H9 (cell line): ENCODE results near the gene GRID1. TPM values are rescaled to one million over a fixed set of nuclear protein-coding genes. Genes with fewer than 3 reads are reported as not detected.

Source experiments
- DNase-seq: peaks from one replicate; pipeline ENCODE4 v3.0.0-alpha.2; 2017
- H2AFZ ChIP-seq: one replicate; pipeline ENCODE4 v1.6.1; 2013; ENCODE audit warnings: mild to moderate bottlenecking, low read length, control low read depth, moderate library complexity
- H2AK5ac ChIP-seq: 2 replicates; pipeline ENCODE4 v1.6.1; 2013; ENCODE audit warnings: low read length, control low read depth, mixed read lengths; ENCODE audit not compliant: insufficient read length
- H2BK120ac ChIP-seq: one replicate; pipeline ENCODE4 v1.6.1; 2013; ENCODE audit warnings: low read depth, mild to moderate bottlenecking, low read length, control low read depth, inconsistent platforms; ENCODE audit not compliant: poor library complexity, severe bottlenecking
- H2BK12ac ChIP-seq: 2 replicates; pipeline ENCODE4 v1.6.1; 2013; ENCODE audit warnings: low read length, control low read depth, mixed read lengths, low read depth; ENCODE audit not compliant: insufficient read length
- H2BK15ac ChIP-seq: 2 replicates; pipeline ENCODE4 v1.6.1; 2013; ENCODE audit warnings: low read depth, low read length, control low read depth
- H2BK20ac ChIP-seq: one replicate; pipeline ENCODE4 v1.6.1; 2013; ENCODE audit warnings: low read depth, mild to moderate bottlenecking, low read length, control low read depth, inconsistent platforms; ENCODE audit not compliant: poor library complexity, severe bottlenecking
- H2BK5ac ChIP-seq: 2 replicates; pipeline ENCODE4 v1.6.1; 2013; ENCODE audit warnings: low read length, control low read depth, mixed read lengths; ENCODE audit not compliant: insufficient read length
- H3K14ac ChIP-seq: 2 replicates; pipeline ENCODE4 v1.6.1; 2013; ENCODE audit warnings: low read length, control low read depth; ENCODE audit not compliant: insufficient read depth
- H3K18ac ChIP-seq: 2 replicates; pipeline ENCODE4 v1.6.1; 2013; ENCODE audit warnings: low read depth, mild to moderate bottlenecking, mixed read lengths, low read length, control low read depth; ENCODE audit not compliant: insufficient read length
- H3K23ac ChIP-seq: 2 replicates; pipeline ENCODE4 v1.6.1; 2013; ENCODE audit warnings: low read length, control low read depth, mixed read lengths, low read depth; ENCODE audit not compliant: insufficient read length
- H3K23me2 ChIP-seq: 2 replicates; pipeline ENCODE4 v1.6.1; 2013; ENCODE audit warnings: low read depth, mild to moderate bottlenecking, mixed read lengths, low read length, control low read depth; ENCODE audit not compliant: insufficient read length, poor library complexity, severe bottlenecking
- H3K27ac ChIP-seq: 2 replicates; pipeline ENCODE4 v1.5.1; 2013; ENCODE audit warnings: low read length, control low read depth, mixed read lengths, low read depth; ENCODE audit not compliant: insufficient read length
- H3K27me3 ChIP-seq: 2 replicates; pipeline ENCODE4 v1.6.1; 2013; ENCODE audit warnings: low read length, control low read depth, inconsistent platforms; ENCODE audit not compliant: insufficient read depth
- H3K4ac ChIP-seq: 2 replicates; pipeline ENCODE4 v1.6.1; 2013; ENCODE audit warnings: low read depth, mild to moderate bottlenecking, control low read depth, inconsistent platforms, low read length, moderate library complexity
- H3K4me1 ChIP-seq: 2 replicates; pipeline ENCODE4 v1.6.1; 2013; ENCODE audit warnings: low read length, control low read depth, inconsistent platforms; ENCODE audit not compliant: insufficient read depth
- H3K4me2 ChIP-seq: 2 replicates; pipeline ENCODE4 v1.6.1; 2013; ENCODE audit warnings: low read length, control low read depth, mixed read lengths; ENCODE audit not compliant: insufficient read length, insufficient read depth
- H3K56ac ChIP-seq: 2 replicates; pipeline ENCODE4 v1.6.1; 2013; ENCODE audit warnings: low read depth, mild to moderate bottlenecking, mixed read lengths, low read length, control low read depth; ENCODE audit not compliant: insufficient read length
- H3K79me1 ChIP-seq: 2 replicates; pipeline ENCODE4 v1.6.1; 2013; ENCODE audit warnings: low read depth, mild to moderate bottlenecking, moderate library complexity, low read length, control low read depth, inconsistent platforms; ENCODE audit not compliant: insufficient read depth, poor library complexity, severe bottlenecking
- H3K79me2 ChIP-seq: 2 replicates; pipeline ENCODE4 v1.6.1; 2013; ENCODE audit warnings: low read length, control low read depth, inconsistent platforms; ENCODE audit not compliant: insufficient read depth
- H3K9ac ChIP-seq: 2 replicates; pipeline ENCODE4 v1.6.1; 2013; ENCODE audit warnings: low read length, control low read depth, mixed read lengths; ENCODE audit not compliant: insufficient read length; ENCODE audit errors: extremely low read depth
- H3K9me3 ChIP-seq: one replicate; pipeline ENCODE4 v1.6.1; 2013; ENCODE audit warnings: low read depth, low read length, inconsistent platforms; ENCODE audit not compliant: control insufficient read depth
- H3T11ph ChIP-seq: one replicate; pipeline ENCODE4 v1.6.1; 2013; ENCODE audit warnings: mild to moderate bottlenecking, low read length, control low read depth, inconsistent platforms
- H4K20me1 ChIP-seq: one replicate; pipeline ENCODE4 v1.6.1; 2013; ENCODE audit not compliant: control insufficient read depth, insufficient read length, insufficient read depth
- H4K5ac ChIP-seq: 2 replicates; pipeline ENCODE4 v1.6.1; 2013; ENCODE audit warnings: low read depth, mild to moderate bottlenecking, mixed read lengths, low read length, control low read depth; ENCODE audit not compliant: insufficient read length
- H4K8ac ChIP-seq: replicated peaks from 2 replicates; pipeline ENCODE4 v1.6.1; 2013; ENCODE audit warnings: low read length, control low read depth, mixed read lengths, low read depth; ENCODE audit not compliant: insufficient read length
- H4K91ac ChIP-seq: 2 replicates; pipeline ENCODE4 v1.6.1; 2013; ENCODE audit warnings: low read depth, mild to moderate bottlenecking, moderate library complexity, mixed read lengths, low read length, control low read depth; ENCODE audit not compliant: insufficient read length
- H3K27ac Mint-ChIP-seq, 3 experiments: 2 replicates in 2 of 3; 3 replicates in 1 of 3; pipeline ENCODE4 v1.8.0; 2020 to 2021; ENCODE audit warnings: mixed read lengths in 3 of 3, mild to moderate bottlenecking in 1 of 3, moderate library complexity in 1 of 3
- H3K27me3 Mint-ChIP-seq: 2 replicates; pipeline ENCODE4 v1.8.0; 2021; ENCODE audit warnings: low read depth, mild to moderate bottlenecking, moderate library complexity, mixed read lengths
- H3K36me3 Mint-ChIP-seq, 3 experiments: 2 replicates in 2 of 3; 3 replicates in 1 of 3; pipeline ENCODE4 v1.8.0; 2020 to 2021; ENCODE audit warnings: low read depth in 3 of 3, mixed read lengths in 3 of 3; ENCODE audit not compliant: insufficient read depth in 1 of 3
- H3K4me1 Mint-ChIP-seq, 2 experiments: 2 replicates each; pipeline ENCODE4 v1.8.0; 2020; ENCODE audit warnings: mixed read lengths in 2 of 2
- H3K4me3 Mint-ChIP-seq, 2 experiments: 2 replicates in 1 of 2; 3 replicates in 1 of 2; pipeline ENCODE4 v1.8.0; 2020 to 2021; ENCODE audit warnings: mild to moderate bottlenecking in 2 of 2, mixed read lengths in 2 of 2, moderate library complexity in 1 of 2
- H3K9me3 Mint-ChIP-seq, 2 experiments: 2 replicates in 1 of 2; 3 replicates in 1 of 2; pipeline ENCODE4 v1.8.0; 2020; ENCODE audit warnings: mild to moderate bottlenecking in 2 of 2, mixed read lengths in 2 of 2, moderate library complexity in 1 of 2
- WGBS: extraction: QIAGEN DNeasy Blood & Tissue Kit; methylation state at CpG from one replicate; pipeline ENCODE4 v1.1.7; 2013; ENCODE audit warnings: missing lambda C conversion rate, low lambda C conversion rate, mixed read lengths; ENCODE audit not compliant: insufficient read length; ENCODE audit errors: extremely low coverage; 5-methylcytosine and 5-hydroxymethylcytosine counted together
- total RNA-seq: library from RNA; stranded (reverse); gene quantifications from 2 replicates; pipeline ENCODE4 v1.2.1, GENCODE V29; 2021
- TF ChIP-seq, protein P1 (sequence below): fragments of 200-600 bp; sonication (generic); conservative IDR thresholded peaks from 3 replicates; pipeline ENCODE4 v1.8.0; 2021; ENCODE audit warnings: antibody characterized with exemption, mild to moderate bottlenecking

GRID1 gene
- total RNA-seq, 1 experiment from 2014 or later: 0.35 TPM

DNA sequence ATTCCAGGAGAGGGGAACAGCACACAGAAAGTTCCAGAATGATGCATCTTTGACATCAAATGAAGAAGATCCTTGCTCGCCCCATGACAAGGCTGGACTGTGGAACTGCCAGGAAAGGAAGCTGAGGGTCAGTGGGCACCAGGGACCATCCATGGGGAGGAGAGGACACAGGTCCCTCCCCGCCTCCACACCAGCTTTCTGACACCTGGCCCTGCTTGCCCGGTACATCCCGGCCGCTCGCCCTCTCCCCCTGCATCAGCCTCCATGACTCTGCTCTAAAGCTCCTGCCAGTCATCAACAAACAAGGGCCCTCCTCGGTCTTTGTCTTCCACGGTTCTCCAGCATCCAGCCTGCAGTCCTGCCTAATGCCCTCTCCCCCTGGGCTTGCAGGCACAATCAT is 222.3 kb downstream of the GRID1 start:
- no peaks in the 10 kb centered on the region for H3K23me2 ChIP-seq
- no peak overlapping the region for H3K27ac ChIP-seq
- no peaks in the 10 kb centered on the region for H3K27me3 ChIP-seq
- Mint-ChIP-seq H3K4me1 (peaks cover 8 to 15% of the 10 kb centered on the region in 2 experiments), H3K4me3 (no peak overlapping the region), H3K27me3 (peaks cover 2% of the 10 kb centered on the region; the same call in 1 of the 2 replicates), H3K36me3 (no peaks in the 10 kb centered on the region), H3K27ac (no peak overlapping the region), H3K9me3 (no peaks in the 10 kb centered on the region; a peak in 1 of 5 replicates)
- no peak overlapping the region for H3K4me2 ChIP-seq
- DNase-seq: no peak
- no peak overlapping the region for H3K4ac ChIP-seq
- H3K79me1 ChIP-seq: no peaks in the 10 kb centered on the region
- no peaks in the 10 kb centered on the region for H3K79me2 ChIP-seq
- H3K23ac ChIP-seq: no peak overlapping the region
- no peak overlapping the region for H2BK12ac ChIP-seq
- H3K4me1 ChIP-seq: no peaks in the 10 kb centered on the region
- H3T11ph ChIP-seq: no peak overlapping the region
- H4K8ac ChIP-seq: no peak overlapping the region
- no peak overlapping the region for H2BK15ac ChIP-seq
- H3K9me3 ChIP-seq: no peaks in the 10 kb centered on the region
- no peak overlapping the region for H2BK120ac ChIP-seq
- H4K20me1 ChIP-seq: no peaks in the 10 kb centered on the region
- H3K14ac ChIP-seq: no peak overlapping the region
- WGBS: no CpG with 5 or more reads among the region's 8 CpGs
- no peak overlapping the region for H2AFZ ChIP-seq
- H3K9ac ChIP-seq: no peak overlapping the region
- H4K5ac ChIP-seq: no peak overlapping the region
- H3K18ac ChIP-seq: no peak overlapping the region
- no peak overlapping the region for H4K91ac ChIP-seq
- no peak overlapping the region for H3K56ac ChIP-seq
- H2BK20ac ChIP-seq: no peak overlapping the region
- H2BK5ac ChIP-seq: no peak overlapping the region
- TF ChIP-seq, protein P1, sequence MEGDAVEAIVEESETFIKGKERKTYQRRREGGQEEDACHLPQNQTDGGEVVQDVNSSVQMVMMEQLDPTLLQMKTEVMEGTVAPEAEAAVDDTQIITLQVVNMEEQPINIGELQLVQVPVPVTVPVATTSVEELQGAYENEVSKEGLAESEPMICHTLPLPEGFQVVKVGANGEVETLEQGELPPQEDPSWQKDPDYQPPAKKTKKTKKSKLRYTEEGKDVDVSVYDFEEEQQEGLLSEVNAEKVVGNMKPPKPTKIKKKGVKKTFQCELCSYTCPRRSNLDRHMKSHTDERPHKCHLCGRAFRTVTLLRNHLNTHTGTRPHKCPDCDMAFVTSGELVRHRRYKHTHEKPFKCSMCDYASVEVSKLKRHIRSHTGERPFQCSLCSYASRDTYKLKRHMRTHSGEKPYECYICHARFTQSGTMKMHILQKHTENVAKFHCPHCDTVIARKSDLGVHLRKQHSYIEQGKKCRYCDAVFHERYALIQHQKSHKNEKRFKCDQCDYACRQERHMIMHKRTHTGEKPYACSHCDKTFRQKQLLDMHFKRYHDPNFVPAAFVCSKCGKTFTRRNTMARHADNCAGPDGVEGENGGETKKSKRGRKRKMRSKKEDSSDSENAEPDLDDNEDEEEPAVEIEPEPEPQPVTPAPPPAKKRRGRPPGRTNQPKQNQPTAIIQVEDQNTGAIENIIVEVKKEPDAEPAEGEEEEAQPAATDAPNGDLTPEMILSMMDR: no peak
- H2AK5ac ChIP-seq: no peak overlapping the region
